ENCODE data around the gene RBM48. TPM values are rescaled to one million over a fixed set of nuclear protein-coding genes. Genes with fewer than 3 reads are reported as not detected.

Gene RBM48
- total RNA-seq, 1 experiment from 2014 or later = 8.2 TPM

DNA sequence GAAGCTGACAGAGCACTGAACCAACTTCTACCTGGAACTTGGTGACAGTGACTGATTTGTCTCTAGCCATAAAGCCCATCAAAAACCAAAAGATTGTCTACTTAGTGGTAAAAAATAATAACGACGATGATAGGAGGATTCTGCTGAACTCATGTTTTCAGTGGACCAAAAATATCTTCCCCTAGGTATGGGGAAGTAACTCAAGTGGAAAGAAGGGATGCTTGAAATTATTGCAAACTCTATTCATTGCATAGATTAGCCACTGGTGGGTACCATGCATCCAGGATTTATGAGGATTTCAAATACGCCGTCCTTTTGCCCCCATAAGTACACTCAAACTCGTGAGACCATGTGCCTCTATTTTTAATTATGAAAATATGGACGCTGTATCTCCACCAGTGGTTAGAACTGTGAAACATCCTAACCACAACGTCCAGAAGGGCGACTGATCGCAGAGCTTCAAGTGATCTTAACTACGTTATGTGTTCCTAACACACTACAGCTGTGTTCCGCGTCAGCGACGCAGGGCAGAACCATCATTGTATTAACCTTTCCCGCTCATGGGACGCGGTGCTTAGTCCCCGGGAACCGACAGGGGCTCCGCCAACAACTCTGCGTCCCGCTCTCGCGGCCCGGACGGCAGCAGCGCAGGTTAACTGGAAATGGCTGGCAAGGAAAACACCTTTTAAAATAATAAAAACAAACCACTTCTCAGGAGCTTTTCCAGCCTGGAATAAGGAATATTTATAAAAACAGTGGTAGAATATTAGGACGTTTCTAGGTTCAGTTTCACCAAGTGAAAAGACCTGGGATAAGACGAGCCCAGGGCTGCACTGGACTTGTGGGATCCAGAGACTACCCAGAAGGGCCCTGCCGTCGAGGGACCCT, 1.1 kb upstream of the RBM48 start:
- no peaks in the 10 kb centered on the region for H3F3A ChIP-seq (ENCODE audit: low read length, unreplicated experiment)
- ChIA-PET CTCF (interaction anchor here (1.2 kb wide), 2 partner anchors 68 to 83 kb away, joined by 5 to 9 read pairs; no protein-coding TSS in a partner anchor), POLR2A (ENCODE audit: unreplicated experiment) (interaction anchor here (0.6 kb wide), 1 partner anchor 282 kb away, joined by 6 read pairs; the partner anchor contains the start of genes ANKIB1 and KRIT1)
- H3K9ac ChIP-seq (ENCODE audit: low read length) = peak overlapping the region; percentile 87
- peaks cover 11% of the 10 kb centered on the region for H3K36me3 ChIP-seq (ENCODE audit: low read depth, low read length)
- TF ChIP-seq EZH2phosphoT487 (IDR thresholded peaks at IDR 0.05; ENCODE audit: borderline replicate concordance, low read length) = no peak
- TF ChIP-seq, protein P1, sequence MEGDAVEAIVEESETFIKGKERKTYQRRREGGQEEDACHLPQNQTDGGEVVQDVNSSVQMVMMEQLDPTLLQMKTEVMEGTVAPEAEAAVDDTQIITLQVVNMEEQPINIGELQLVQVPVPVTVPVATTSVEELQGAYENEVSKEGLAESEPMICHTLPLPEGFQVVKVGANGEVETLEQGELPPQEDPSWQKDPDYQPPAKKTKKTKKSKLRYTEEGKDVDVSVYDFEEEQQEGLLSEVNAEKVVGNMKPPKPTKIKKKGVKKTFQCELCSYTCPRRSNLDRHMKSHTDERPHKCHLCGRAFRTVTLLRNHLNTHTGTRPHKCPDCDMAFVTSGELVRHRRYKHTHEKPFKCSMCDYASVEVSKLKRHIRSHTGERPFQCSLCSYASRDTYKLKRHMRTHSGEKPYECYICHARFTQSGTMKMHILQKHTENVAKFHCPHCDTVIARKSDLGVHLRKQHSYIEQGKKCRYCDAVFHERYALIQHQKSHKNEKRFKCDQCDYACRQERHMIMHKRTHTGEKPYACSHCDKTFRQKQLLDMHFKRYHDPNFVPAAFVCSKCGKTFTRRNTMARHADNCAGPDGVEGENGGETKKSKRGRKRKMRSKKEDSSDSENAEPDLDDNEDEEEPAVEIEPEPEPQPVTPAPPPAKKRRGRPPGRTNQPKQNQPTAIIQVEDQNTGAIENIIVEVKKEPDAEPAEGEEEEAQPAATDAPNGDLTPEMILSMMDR (conservative IDR thresholded peaks at IDR 0.05; ENCODE audit: low read depth, low read length) = no peak
- TF ChIP-seq EZH2 (IDR thresholded peaks at IDR 0.05; ENCODE audit: low read length, unreplicated experiment) = no peak
- BruUV-seq (replicated peaks) = TSS peak; percentile 47
- peak overlapping the region; percentile 3; the same call in 1 of the 2 replicates for H3K27ac ChIP-seq (ENCODE audit: low read length)
- H3K4me2 ChIP-seq (ENCODE audit: low read length) = peak overlapping the region; percentile 85
- peaks cover 46% of the 10 kb centered on the region for H3K79me2 ChIP-seq (ENCODE audit: low read length)
- no peaks in the 10 kb centered on the region for H3K9me3 ChIP-seq (ENCODE audit: low read length)
- no peaks in the 10 kb centered on the region for H3K9me2 ChIP-seq (replicated peaks; ENCODE audit: low read length)
- H2AFZ ChIP-seq (ENCODE audit: low read length) = peak overlapping the region; percentile 97
- no peaks in the 10 kb centered on the region for H4K20me1 ChIP-seq (ENCODE audit: low read length)
- peak; percentile 66 for DNase-seq
- no peaks in the 10 kb centered on the region for H3K27me3 ChIP-seq (ENCODE audit: low read length)
- peak overlapping the region; percentile 84 for H3K4me3 ChIP-seq (ENCODE audit: low read length)
- ATAC-seq = peak; percentile 62
- peaks cover 17% of the 10 kb centered on the region for H3K4me1 ChIP-seq (ENCODE audit: insufficient read depth, low read length)
- intact Hi-C loops (cut with micrococcal nuclease) = loop anchor here (5.0 kb wide), 1 partner anchor 70 kb away; no protein-coding TSS in a partner anchor

DNA sequence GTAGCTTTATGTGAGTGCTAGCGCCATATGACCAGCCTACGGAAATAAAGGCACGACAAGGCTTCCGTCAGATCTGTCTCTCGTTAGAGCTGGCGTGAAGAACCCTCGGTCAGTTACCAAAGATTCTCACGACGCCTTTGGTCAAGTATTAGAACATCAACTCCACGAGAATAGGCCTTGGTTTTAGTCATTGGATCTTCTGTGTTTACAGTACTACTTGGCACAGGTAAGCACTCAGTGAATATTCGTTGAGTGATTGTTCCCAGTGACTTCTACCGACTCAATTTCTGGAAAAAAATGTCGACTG, 316 bp downstream of the RBM48 start:
- Histone ChIP-seq H4K20me1 (ENCODE audit: low read length) (no peaks in the 10 kb centered on the region), H3K27me3 (ENCODE audit: low read length) (no peaks in the 10 kb centered on the region), H3K9me3 (ENCODE audit: low read length) (no peaks in the 10 kb centered on the region), H3F3A (ENCODE audit: low read length, unreplicated experiment) (no peaks in the 10 kb centered on the region), H3K36me3 (ENCODE audit: low read depth, low read length) (peaks cover 20% of the 10 kb centered on the region), H2AFZ (ENCODE audit: low read length) (peak overlapping the region; percentile 82), H3K9ac (ENCODE audit: low read length) (peak overlapping the region; percentile 80), H3K79me2 (ENCODE audit: low read length) (peaks cover 46% of the 10 kb centered on the region), H3K27ac (ENCODE audit: low read length) (peak overlapping the region; percentile 12; the same call in 1 of the 2 replicates), H3K4me3 (ENCODE audit: low read length) (peak overlapping the region; percentile 84), H3K4me2 (ENCODE audit: low read length) (peak overlapping the region; percentile 93), H3K9me2 (replicated peaks; ENCODE audit: low read length) (no peaks in the 10 kb centered on the region), H3K4me1 (ENCODE audit: insufficient read depth, low read length) (peaks cover 17% of the 10 kb centered on the region)
- ChIA-PET CTCF (interaction anchor here (0.5 to 1.2 kb wide), 15 partner anchors 14 to 1821 kb away, joined by 3 to 9 read pairs (median 5); partner anchors contain the start of gene GATAD1), POLR2A (ENCODE audit: unreplicated experiment) (interaction anchor here (0.5 to 1.1 kb wide), 12 partner anchors 20 to 854 kb away, joined by 3 to 26 read pairs (median 6); partner anchors contain the start of genes FAM133B and MTERF1)
- DNase-seq (no peak), ATAC-seq (no peak)
- intact Hi-C loops (cut with micrococcal nuclease) = loop anchor here (5.0 kb wide), 1 partner anchor 68 kb away; no protein-coding TSS in a partner anchor
- TSS peak; percentile 83 for BruUV-seq (replicated peaks)
- no peak for TF ChIP-seq EZH2phosphoT487 (IDR thresholded peaks at IDR 0.05; ENCODE audit: borderline replicate concordance, low read length)
- TF ChIP-seq, protein P1 (conservative IDR thresholded peaks at IDR 0.05; ENCODE audit: low read depth, low read length) = no peak

All from PC-3 (cell line).